Fibroblast of lung (primary cell): ENCODE results near the gene SERPINB1.

ENCODE experiments used
- CTCF ChIP-seq, 2 donors: IDR thresholded peaks in 1 of 2; conservative IDR thresholded peaks in 1 of 2; 1 replicate in 1 of 2; 2 replicates in 1 of 2; pipeline ENCODE4 v1.5.1; 2011 to 2012; ENCODE audit warnings: low read length in 2 of 2, control low read depth in 1 of 2, inconsistent platforms in 1 of 2, low read depth in 1 of 2, mild to moderate bottlenecking in 1 of 2
- EZH2 ChIP-seq: IDR thresholded peaks from 2 replicates; pipeline ENCODE4 v1.5.1; 2012; ENCODE audit warnings: low read length, control low read depth, mild to moderate bottlenecking; ENCODE audit errors: missing control alignments

- TF ChIP-seq CTCF (conservative IDR thresholded peaks at IDR 0.05 in 1 of 2, IDR thresholded peaks at IDR 0.05 in 1 of 2; ENCODE audit: low read depth in 1 of 2, low read length in 2 of 2) (no peak), EZH2 (no peak)
Measured at GRCh38 chr6:2843138-2843740, 1.6 kb upstream of the SERPINB1 start.
